Activated CD4-positive, alpha-beta T cell treated with anti-CD3 and anti-CD28 coated beads, Interleukin-2, amount 10 ng/mL, durations not matched to agents 7 days and 5 days (primary cell): ENCODE results near the gene PDXK. TPM values are rescaled to one million over a fixed set of nuclear protein-coding genes. Genes with fewer than 3 reads are reported as not detected.

Source experiments
- CTCF ChIA-PET: fragments of 350-600 bp; sonication (Branson Sonifier 250); formaldehyde crosslinking; loops from one replicate; lab custom pipeline; 2021; ENCODE audit warnings: antibody characterized with exemption; lab: Charles Lee
- POLR2A ChIA-PET: fragments of 350-600 bp; sonication (Branson Sonifier 250); formaldehyde crosslinking; loops from one replicate; lab custom pipeline; 2021; ENCODE audit warnings: antibody characterized with exemption; lab: Charles Lee
- DNase-seq: peaks from one replicate; pipeline ENCODE4 v3.0.0-alpha.2; 2020
- H3K27ac Mint-ChIP-seq: one replicate; pipeline ENCODE4 v1.8.0; 2021; ENCODE audit warnings: mild to moderate bottlenecking, moderate library complexity, mixed read lengths
- H3K27me3 Mint-ChIP-seq: one replicate; pipeline ENCODE4 v1.8.0; 2021; ENCODE audit warnings: mixed read lengths
- H3K36me3 Mint-ChIP-seq: one replicate; pipeline ENCODE4 v1.8.0; 2021; ENCODE audit warnings: low read depth, mixed read lengths
- H3K4me1 Mint-ChIP-seq: one replicate; pipeline ENCODE4 v1.8.0; 2021; ENCODE audit warnings: mixed read lengths
- H3K4me3 Mint-ChIP-seq: one replicate; pipeline ENCODE4 v1.8.0; 2021; ENCODE audit warnings: mild to moderate bottlenecking, moderate library complexity, mixed read lengths
- H3K9me3 Mint-ChIP-seq: one replicate; pipeline ENCODE4 v1.8.0; 2021; ENCODE audit warnings: mixed read lengths
- total RNA-seq, 2 experiments: library from RNA; stranded (reverse); gene quantifications; one replicate each; pipeline ENCODE4 v1.2.3, GENCODE V29; 2021

Gene PDXK
- total RNA-seq, 2 experiments from 2014 or later: 74.0 to 81.4 TPM

- Mint-ChIP-seq H3K36me3 (peaks cover 8% of the 10 kb centered on the region), H3K9me3 (no peaks in the 10 kb centered on the region), H3K4me3 (no peak overlapping the region), H3K27ac (no peak overlapping the region), H3K27me3 (no peaks in the 10 kb centered on the region), H3K4me1 (peaks cover 5% of the 10 kb centered on the region)
- CTCF ChIA-PET: interaction anchor here (0.5 kb wide), 1 partner anchor 1278 kb away, joined by 3 read pairs; no protein-coding TSS in a partner anchor
- no peak for DNase-seq
- POLR2A ChIA-PET: no interaction called here
Observed at GRCh38 chr21:43741423-43742096, 22.6 kb downstream of the PDXK start.

- CTCF ChIA-PET: no interaction called here
Observed at GRCh38 chr21:43743947-43744346, 25.0 kb downstream of the PDXK start.

GRCh38 chr21:43744725-43745124 is 25.8 kb downstream of the PDXK start:
- POLR2A ChIA-PET: no interaction called here
- CTCF ChIA-PET: no interaction called here
- Mint-ChIP-seq H3K4me3 (no peak overlapping the region), H3K9me3 (no peaks in the 10 kb centered on the region), H3K27me3 (no peaks in the 10 kb centered on the region), H3K27ac (no peak overlapping the region), H3K36me3 (peaks cover 8% of the 10 kb centered on the region), H3K4me1 (peaks cover 4% of the 10 kb centered on the region)
- no peak for DNase-seq

More at GRCh38 chr21:43743947-43744346, 25.0 kb downstream of the PDXK start:
- DNase-seq: no peak
- Mint-ChIP-seq H3K4me3 (no peak overlapping the region), H3K4me1 (peaks cover 4% of the 10 kb centered on the region), H3K36me3 (peaks cover 8% of the 10 kb centered on the region), H3K27me3 (no peaks in the 10 kb centered on the region), H3K9me3 (no peaks in the 10 kb centered on the region), H3K27ac (no peak overlapping the region)
- POLR2A ChIA-PET: no interaction called here

- POLR2A ChIA-PET: no interaction called here
- CTCF ChIA-PET: interaction anchor here (0.6 kb wide), 1 partner anchor 20 kb away, joined by 3 read pairs; no protein-coding TSS in a partner anchor
- DNase-seq: no peak
- H3K27me3 Mint-ChIP-seq: no peaks in the 10 kb centered on the region
- H3K36me3 Mint-ChIP-seq: peaks cover 12% of the 10 kb centered on the region
- H3K4me3 Mint-ChIP-seq: no peak overlapping the region
- H3K27ac Mint-ChIP-seq: no peak overlapping the region
- H3K4me1 Mint-ChIP-seq: no peaks in the 10 kb centered on the region
- H3K9me3 Mint-ChIP-seq: no peaks in the 10 kb centered on the region
Observed at GRCh38 chr21:43745772-43746517, 27.0 kb downstream of the PDXK start.

GRCh38 chr21:43748622-43749021 is 29.7 kb downstream of the PDXK start:
- H3K27me3 Mint-ChIP-seq: no peaks in the 10 kb centered on the region
- peaks cover 16% of the 10 kb centered on the region for H3K36me3 Mint-ChIP-seq
- H3K27ac Mint-ChIP-seq: no peak overlapping the region

GRCh38 chr21:43749651-43750262 is 30.8 kb downstream of the PDXK start:
- H3K27me3 Mint-ChIP-seq: no peaks in the 10 kb centered on the region
- H3K4me1 Mint-ChIP-seq: no peaks in the 10 kb centered on the region
- peak overlapping the region; percentile 31 for H3K27ac Mint-ChIP-seq
- CTCF ChIA-PET: no interaction called here
- POLR2A ChIA-PET: no interaction called here
- no peak for DNase-seq
- H3K36me3 Mint-ChIP-seq: peaks cover 23% of the 10 kb centered on the region
- H3K9me3 Mint-ChIP-seq: no peaks in the 10 kb centered on the region
- H3K4me3 Mint-ChIP-seq: no peak overlapping the region

More at GRCh38 chr21:43748622-43749021, 29.7 kb downstream of the PDXK start:
- no peak for DNase-seq
- Mint-ChIP-seq H3K9me3 (no peaks in the 10 kb centered on the region), H3K4me3 (no peak overlapping the region), H3K4me1 (no peaks in the 10 kb centered on the region)
- ChIA-PET POLR2A (no interaction called here), CTCF (interaction anchor here (0.6 kb wide), 1 partner anchor 271 kb away, joined by 5 read pairs; no protein-coding TSS in a partner anchor)

GRCh38 chr21:43750339-43751033 is 31.6 kb downstream of the PDXK start:
- no peaks in the 10 kb centered on the region for H3K4me1 Mint-ChIP-seq
- H3K27ac Mint-ChIP-seq: no peak overlapping the region
- CTCF ChIA-PET: no interaction called here
- POLR2A ChIA-PET: no interaction called here
- no peak for DNase-seq
- H3K36me3 Mint-ChIP-seq: peaks cover 19% of the 10 kb centered on the region
- H3K27me3 Mint-ChIP-seq: no peaks in the 10 kb centered on the region
- H3K4me3 Mint-ChIP-seq: no peak overlapping the region
- H3K9me3 Mint-ChIP-seq: no peaks in the 10 kb centered on the region

- Mint-ChIP-seq H3K27me3 (no peaks in the 10 kb centered on the region), H3K4me3 (no peak overlapping the region), H3K9me3 (no peaks in the 10 kb centered on the region), H3K36me3 (peaks cover 18% of the 10 kb centered on the region), H3K4me1 (no peaks in the 10 kb centered on the region), H3K27ac (no peak overlapping the region)
- CTCF ChIA-PET: no interaction called here
- POLR2A ChIA-PET: no interaction called here
- DNase-seq: no peak
Observed at GRCh38 chr21:43751955-43752591, 33.1 kb downstream of the PDXK start.

- Mint-ChIP-seq H3K4me1 (no peaks in the 10 kb centered on the region), H3K4me3 (no peak overlapping the region), H3K27ac (no peak overlapping the region), H3K9me3 (no peaks in the 10 kb centered on the region), H3K36me3 (peaks cover 18% of the 10 kb centered on the region), H3K27me3 (no peaks in the 10 kb centered on the region)
- POLR2A ChIA-PET: no interaction called here
- CTCF ChIA-PET: no interaction called here
- no peak for DNase-seq
Observed at GRCh38 chr21:43752758-43753438, 34.0 kb downstream of the PDXK start.

GRCh38 chr21:43753439-43753799 is 34.5 kb downstream of the PDXK start:
- Mint-ChIP-seq H3K27ac (no peak overlapping the region), H3K27me3 (no peaks in the 10 kb centered on the region), H3K36me3 (peaks cover 18% of the 10 kb centered on the region), H3K4me1 (no peaks in the 10 kb centered on the region), H3K9me3 (no peaks in the 10 kb centered on the region), H3K4me3 (no peak overlapping the region)
- DNase-seq: no peak
- ChIA-PET POLR2A (no interaction called here), CTCF (no interaction called here)

GRCh38 chr21:43754948-43755781 is 36.2 kb downstream of the PDXK start:
- Mint-ChIP-seq H3K27me3 (no peaks in the 10 kb centered on the region), H3K4me1 (no peaks in the 10 kb centered on the region), H3K36me3 (peaks cover 18% of the 10 kb centered on the region), H3K9me3 (no peaks in the 10 kb centered on the region), H3K27ac (no peak overlapping the region), H3K4me3 (no peak overlapping the region)
- no peak for DNase-seq
- CTCF ChIA-PET: interaction anchor here (0.8 kb wide), 1 partner anchor 11 kb away, joined by 4 read pairs; no protein-coding TSS in a partner anchor
- POLR2A ChIA-PET: no interaction called here
